NK-92 (cell line): Measurements from ENCODE around the gene CDHR2.

Experiments
- DNase-seq: peaks from one replicate; lab custom pipeline; 2025; ENCODE audit not compliant: unreplicated experiment; lab: John Stamatoyannopoulos, UW

Gene CDHR2, protein sequence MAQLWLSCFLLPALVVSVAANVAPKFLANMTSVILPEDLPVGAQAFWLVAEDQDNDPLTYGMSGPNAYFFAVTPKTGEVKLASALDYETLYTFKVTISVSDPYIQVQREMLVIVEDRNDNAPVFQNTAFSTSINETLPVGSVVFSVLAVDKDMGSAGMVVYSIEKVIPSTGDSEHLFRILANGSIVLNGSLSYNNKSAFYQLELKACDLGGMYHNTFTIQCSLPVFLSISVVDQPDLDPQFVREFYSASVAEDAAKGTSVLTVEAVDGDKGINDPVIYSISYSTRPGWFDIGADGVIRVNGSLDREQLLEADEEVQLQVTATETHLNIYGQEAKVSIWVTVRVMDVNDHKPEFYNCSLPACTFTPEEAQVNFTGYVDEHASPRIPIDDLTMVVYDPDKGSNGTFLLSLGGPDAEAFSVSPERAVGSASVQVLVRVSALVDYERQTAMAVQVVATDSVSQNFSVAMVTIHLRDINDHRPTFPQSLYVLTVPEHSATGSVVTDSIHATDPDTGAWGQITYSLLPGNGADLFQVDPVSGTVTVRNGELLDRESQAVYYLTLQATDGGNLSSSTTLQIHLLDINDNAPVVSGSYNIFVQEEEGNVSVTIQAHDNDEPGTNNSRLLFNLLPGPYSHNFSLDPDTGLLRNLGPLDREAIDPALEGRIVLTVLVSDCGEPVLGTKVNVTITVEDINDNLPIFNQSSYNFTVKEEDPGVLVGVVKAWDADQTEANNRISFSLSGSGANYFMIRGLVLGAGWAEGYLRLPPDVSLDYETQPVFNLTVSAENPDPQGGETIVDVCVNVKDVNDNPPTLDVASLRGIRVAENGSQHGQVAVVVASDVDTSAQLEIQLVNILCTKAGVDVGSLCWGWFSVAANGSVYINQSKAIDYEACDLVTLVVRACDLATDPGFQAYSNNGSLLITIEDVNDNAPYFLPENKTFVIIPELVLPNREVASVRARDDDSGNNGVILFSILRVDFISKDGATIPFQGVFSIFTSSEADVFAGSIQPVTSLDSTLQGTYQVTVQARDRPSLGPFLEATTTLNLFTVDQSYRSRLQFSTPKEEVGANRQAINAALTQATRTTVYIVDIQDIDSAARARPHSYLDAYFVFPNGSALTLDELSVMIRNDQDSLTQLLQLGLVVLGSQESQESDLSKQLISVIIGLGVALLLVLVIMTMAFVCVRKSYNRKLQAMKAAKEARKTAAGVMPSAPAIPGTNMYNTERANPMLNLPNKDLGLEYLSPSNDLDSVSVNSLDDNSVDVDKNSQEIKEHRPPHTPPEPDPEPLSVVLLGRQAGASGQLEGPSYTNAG (N-terminal part only)

GRCh38 chr5:176548967-176549444, at the start of gene CDHR2:
TSS of gene CDHR2 (plus strand) at chr5:176549342. CDS start at chr5:176565353, 16,011 bp downstream.
- no peak for DNase-seq

DNA sequence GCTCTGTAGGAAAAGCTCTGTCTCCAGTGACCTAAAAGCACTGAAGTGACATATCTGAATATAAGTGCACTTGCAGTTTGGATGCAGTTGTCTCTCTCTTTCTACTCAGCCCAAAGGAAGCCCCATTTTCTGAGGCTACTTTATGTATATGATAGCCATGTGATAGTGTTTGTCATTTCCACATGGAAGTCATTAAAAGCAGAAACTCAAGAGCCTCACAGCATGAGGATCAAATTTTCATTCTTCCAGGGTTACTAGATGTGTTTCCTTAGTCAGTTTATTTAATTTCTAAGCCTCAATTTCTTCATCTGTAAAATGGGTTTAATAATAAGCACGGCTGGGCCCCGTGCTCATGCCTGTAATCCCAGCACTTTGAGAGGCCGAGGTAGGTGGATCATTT, 48.6 kb upstream of the CDHR2 start:
- no peak for DNase-seq

- no peak for DNase-seq
Measured at GRCh38 chr5:176501333-176501732, 47.8 kb upstream of the CDHR2 start.

DNA sequence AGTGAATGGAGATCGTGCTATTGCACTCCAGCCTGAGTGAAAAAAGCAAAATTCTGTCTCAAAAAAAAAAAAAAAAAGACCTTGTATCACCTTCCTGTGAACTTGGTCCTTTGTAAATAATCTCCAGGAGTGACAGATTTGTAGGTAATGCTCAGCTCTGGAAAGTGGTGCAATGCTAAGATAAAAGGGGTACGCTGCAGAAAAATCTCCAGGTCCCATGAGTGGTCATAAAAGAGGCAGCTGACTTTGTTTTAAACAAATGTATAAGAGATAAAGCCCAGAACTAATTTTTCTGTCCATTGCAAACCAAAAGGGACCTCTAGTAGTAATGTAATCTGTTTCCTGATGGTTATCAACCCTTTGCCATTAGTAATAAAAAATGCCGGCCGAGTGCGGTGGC, 45.6 kb upstream of the CDHR2 start:
- no peak for DNase-seq

- no peak for DNase-seq
Measured at GRCh38 chr5:176507911-176508310, 41.2 kb upstream of the CDHR2 start.

GRCh38 chr5:176508603-176509002, 40.5 kb upstream of the CDHR2 start:
- no peak for DNase-seq

- DNase-seq = no peak
Measured at GRCh38 chr5:176513788-176514187, 35.4 kb upstream of the CDHR2 start.

DNA sequence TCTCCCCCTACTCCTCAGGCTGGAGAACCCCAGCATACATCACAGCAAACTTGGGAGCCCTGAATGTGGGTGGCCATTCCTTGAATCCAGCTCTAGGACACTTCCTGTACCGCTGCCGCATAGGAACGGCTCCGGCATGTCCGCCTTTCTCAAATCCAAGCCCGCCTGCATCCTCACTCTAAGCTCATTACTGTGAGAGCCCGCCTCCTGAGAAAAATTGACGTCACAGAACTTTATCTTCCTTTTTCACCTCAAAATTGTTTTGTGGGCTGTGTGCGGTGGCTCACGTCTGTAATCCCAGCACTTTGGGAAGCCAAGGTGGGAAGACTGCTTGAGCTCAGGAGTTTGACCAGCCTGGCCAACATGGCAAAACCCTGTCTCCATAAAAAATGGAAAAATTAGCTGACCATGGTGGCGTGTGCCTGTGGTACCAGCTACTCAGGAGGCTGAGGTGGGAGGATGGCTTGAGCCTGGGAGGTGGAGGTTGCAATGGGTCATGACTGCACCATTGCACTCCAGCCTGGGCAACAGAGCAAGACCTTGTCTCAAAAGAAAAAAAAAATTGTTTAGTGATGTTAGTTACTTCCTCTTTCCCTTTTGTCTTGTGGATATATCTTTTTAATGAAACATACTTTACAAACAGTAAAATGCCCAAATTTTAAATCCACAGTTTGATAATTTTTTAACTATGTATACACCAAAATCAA, 34.7 kb upstream of the CDHR2 start:
- no peak for DNase-seq

GRCh38 chr5:176515396-176515795, 33.7 kb upstream of the CDHR2 start:
- DNase-seq = no peak

DNA sequence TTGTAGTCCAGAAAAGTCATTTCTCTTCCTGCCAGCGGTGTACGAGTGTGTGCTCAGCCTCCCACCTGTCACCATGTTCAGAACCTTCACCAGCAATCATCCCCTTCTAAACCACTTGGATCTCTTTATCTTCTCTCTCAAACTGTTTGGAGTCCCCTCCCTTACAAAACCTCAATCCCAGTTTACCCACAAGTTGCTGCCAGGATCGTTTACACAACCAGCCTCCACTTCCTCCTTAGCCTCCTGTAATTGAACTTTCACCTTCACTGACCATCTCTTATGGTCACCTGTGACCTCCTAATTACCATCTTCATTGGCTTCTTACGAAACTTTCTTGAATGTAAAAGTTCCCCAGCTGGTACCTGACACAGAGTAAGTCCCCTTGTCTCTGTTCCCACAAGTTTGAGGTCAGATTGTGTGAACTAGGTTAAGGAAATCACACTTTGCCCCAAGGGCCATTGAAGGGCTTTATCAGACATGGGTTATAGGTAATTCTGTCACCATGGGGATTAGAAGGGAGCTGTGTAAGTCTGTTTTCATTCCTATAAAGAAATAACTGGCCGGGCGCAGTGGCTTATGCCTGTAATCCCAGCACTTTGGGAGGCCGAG, 32.0 kb upstream of the CDHR2 start:
- DNase-seq = no peak

DNA sequence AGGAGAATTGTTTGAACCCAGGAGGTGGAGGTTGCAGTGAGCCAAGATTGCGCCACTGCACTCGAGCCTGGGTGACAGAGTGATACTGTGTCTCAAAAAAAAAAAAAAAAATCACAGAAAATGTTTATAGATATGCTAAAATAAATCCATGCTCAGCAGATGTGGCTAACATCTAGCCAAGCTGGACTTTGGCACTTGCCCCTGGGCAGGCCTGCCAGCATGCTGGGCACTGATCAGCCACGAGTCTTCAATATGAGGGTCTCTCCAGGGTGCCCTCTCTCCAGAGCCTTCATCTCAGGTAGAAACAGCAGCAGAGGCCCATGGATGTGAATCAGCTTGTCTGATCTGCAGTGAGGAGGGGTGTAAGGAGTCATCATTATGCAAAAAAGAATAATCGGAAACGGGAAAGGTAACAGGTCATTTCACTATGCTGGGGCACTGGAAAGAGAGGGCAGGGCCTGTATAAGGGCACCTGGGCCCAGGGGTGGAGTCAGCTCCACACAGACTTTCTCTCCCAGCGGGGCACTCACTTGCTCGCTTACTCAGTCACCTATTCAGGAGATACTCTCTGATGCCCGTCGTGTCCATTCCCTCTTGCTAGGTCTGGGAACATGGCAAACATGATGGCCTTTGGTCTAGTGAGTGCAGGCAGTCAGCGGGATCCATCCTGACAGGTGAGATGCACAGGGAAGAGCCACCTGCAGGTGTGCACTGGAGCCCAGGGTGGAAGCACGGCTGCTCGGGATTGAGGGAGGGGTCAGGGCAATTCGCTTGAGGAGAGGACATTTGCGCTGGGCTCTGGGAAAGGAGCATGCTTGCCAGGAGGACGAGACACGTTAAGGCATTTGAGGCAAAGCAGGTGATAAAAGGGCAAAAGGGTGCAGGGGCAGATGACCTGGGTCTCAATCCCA, 29.1 kb upstream of the CDHR2 start:
- DNase-seq = no peak

DNA sequence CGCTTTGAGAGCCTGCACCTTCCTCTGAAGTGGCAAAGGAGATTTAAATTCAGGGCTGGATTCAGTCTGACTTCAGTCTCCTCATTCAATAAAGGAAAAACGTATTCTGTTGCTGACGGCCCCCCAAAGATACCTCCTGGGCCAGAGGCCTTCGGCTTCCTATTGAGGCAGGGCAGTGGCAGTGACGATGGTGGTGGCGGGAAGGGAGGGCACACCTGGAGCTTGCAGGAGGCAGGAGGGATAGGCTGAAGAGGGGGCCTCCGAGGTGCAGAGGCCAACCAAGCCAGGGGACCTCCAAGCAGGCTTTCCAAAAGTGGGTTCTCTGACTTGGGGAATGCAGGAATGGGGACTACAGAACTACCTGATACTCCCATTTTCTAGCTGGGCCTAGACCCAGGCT, 27.9 kb upstream of the CDHR2 start:
- no peak for DNase-seq

GRCh38 chr5:176521699-176522263, 27.4 kb upstream of the CDHR2 start:
- no peak for DNase-seq

GRCh38 chr5:176524138-176524537, 25.0 kb upstream of the CDHR2 start:
- DNase-seq = no peak

DNA sequence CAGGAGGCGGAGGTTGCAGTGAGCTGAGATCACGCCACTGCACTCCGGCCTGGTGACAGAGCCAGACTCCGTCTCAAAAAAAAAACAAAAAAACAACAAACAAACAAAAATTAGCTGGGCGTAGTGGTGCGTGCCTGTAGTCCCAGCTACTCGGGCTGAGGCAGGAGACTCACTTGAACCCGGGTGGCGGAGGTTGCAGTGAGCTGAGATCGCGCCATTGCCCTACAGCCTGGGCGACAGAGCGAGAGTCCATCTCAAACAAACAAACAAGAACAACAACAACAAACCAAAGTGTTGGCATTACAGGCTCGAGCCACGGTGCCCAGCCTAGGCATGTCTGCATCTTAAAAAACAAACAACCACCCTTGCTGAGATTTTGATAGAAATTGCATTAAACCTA, 24.2 kb upstream of the CDHR2 start:
- no peak for DNase-seq

GRCh38 chr5:176525677-176526076, 23.5 kb upstream of the CDHR2 start:
- DNase-seq = no peak

DNA sequence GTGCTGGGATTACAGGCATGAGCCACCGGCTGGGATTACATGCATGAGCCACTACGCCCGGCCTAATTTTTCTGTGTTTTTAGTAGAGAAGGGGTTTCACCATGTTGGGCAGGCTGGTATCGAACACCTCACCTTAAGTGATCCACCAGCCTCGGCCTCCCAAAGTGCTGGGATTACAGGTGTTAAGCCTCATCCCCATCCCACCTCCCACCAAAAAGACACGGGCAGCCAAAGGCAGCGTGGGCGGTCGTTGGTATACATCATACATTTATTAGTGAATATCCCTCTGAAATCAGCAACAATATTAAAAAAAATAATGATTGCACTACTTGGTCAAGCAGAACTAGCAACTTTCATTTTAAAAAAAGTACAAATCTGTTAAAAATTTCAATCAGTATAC, 22.7 kb upstream of the CDHR2 start:
- no peak for DNase-seq
